Hypothalamus (tissue), 51 donors: ENCODE measurements around the gene EVC.
A peak's percentile ranks its signal among the peaks of the same experiment; 100 is the strongest.
"Not testable (repeated sequence)": the region's sequence is repeated elsewhere in the genome, so short reads cannot be mapped to it uniquely, and the experiment has no call there.

Source experiments
- DNase-seq, 51 donors: peaks; one replicate each; lab custom pipeline; 2025; lab: John Stamatoyannopoulos, UW

EVC gene

DNA sequence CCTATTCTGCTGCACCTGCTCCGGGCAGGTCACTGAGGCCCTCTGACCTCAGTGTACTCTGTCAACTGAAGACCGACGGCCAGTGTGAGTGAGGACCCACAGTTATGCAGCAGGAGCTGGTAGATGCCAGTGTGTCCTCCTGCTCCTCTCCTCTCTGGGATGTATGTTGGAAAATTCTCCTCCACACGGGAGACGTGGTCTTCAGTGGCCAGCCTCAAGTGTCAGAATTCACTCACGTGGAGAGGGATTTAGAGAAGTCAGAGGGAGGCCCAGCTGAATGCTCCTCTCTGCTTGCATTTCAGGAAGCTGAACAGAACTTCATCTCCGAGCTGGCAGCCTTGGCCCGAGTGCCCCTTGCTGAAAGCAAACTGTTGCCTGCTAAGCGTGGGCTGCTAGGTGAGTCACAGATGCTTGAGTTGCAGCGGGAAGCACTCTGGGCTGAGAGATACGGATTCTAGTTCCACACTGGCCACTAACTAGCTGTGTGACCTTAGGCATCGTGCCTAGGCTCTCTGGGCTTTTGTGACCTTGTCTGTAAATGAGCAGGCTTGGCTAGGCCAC is 98.3 kb downstream of the EVC start:
- peak in 2 of 51 donors; percentile 32 to 35 for DNase-seq

DNA sequence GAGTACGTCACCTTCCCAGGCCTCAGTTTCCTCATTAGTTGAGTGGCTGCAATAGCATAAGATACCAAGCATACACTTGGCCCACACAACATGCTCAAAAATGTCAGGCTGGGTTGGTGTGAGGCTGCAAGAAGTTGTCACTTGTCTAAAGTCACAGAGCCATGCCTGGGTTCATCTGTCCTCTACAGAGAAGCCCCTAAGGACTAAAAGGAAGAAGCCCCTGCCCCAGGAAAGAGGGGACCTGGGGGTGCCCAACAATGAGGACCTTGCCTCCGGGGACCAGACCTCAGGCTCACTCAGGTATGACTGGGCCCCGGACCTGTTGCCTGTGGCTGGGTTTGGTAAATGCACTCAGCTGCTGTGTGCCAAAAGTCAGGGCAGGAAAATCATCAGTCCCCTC is 99.2 kb downstream of the EVC start:
- no peak for DNase-seq

DNA sequence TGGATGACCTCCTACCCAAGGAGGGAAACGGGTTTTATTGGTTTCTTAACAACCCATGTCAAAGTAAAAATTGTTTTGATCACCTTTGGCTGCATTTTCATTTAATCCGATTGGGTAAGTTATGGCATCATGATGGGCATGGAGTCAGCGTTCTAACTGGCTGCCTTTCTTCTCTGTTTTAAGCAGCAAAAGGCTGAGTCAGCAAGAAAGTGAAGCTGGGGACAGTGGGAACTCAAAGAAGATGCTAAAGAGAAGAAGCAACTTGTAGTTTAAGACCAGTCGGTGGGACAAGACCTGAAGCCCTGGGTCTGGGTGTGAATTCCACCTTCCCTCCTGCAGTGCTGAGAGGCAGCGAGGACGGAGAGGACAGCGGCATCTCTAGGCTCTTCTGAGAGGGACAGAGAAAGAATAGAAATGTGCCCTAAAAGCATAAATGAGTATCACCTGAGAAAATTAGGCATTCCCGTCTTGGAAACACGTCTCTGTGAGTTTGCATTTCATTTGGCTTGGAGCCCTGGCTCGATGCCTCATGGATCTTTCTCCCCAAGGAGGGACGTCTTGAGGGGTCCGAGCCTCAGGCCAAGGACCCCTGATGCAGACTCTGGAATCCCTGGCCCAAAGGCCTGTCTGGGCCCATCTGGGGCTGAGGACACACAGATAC is 99.9 kb downstream of the EVC start:
- DNase-seq, result no peak

DNA sequence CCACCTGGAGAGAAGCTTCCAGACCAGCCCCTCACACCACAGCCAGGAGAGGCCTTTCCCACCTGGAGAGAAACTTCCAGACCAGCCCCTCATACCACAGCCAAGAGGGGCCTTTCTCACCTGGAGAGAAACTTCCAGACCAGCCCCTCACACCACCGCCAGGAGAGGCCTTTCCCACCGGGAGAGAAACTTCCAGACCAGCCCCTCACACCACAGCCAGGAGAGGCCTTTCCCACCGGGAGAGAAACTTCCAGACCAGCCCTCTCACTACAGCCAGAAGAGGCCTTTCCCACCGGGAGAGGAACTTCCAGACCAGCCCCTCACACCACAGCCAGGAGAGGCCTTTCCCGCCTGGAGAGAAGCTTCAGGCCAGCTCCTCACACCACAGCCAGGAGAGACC is 101.1 kb downstream of the EVC start:
- DNase-seq, result not testable (repeated sequence)

DNA sequence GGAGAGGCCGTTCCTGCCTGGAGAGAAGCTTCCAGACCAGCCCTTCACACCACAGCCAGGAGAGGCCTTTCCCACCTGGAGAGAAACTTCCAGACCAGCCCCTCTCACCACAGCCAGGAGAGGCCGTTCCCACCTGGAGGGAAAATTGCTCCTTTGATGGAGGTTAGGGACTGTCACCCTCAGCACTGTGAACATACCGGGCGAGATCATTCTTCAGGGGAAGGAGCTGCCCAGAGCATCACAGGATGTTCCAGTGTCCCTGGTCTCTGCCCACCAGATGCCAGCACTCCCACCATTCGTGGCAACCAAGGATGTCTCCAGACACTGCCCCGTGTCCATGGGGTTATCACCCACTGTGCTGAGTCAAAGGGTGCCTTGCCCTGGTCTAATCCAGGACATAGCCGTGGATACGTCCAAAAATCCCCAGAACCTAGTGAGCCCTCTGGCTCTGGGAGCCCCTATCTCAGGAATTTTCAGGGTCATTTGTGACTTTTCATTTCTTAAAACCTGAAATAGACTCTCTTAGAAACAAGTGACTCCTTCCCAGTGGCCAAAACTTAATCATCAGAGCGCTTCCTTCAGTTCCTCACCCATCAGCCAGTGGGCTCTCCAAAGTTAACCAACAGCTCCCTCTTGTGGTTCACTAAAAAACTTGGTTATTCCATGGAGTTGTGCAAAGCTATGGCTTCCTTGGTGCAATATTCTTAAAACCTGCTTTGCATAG is 101.7 kb downstream of the EVC start:
- peak in 7 of 51 donors; percentile 3 to 51 (median 9) for DNase-seq

DNA sequence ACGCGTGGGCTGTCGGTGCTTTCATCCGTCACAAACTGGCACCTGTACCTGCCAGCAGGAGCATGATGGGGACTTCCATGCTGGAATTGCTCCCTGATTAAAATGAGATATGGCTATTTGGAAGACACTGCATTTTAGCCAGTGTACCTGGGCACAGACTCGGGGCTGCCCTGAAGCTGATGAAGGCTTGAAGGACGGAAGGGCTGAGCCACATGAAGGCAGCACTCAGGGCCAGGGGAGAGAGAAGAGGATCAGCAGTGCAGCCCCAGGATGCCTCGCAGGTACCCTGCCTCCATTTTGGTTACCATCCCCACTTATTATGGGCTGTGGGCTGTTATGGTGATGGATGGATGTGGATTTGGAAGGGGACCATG is 102.9 kb downstream of the EVC start:
- DNase-seq, result no peak

DNA sequence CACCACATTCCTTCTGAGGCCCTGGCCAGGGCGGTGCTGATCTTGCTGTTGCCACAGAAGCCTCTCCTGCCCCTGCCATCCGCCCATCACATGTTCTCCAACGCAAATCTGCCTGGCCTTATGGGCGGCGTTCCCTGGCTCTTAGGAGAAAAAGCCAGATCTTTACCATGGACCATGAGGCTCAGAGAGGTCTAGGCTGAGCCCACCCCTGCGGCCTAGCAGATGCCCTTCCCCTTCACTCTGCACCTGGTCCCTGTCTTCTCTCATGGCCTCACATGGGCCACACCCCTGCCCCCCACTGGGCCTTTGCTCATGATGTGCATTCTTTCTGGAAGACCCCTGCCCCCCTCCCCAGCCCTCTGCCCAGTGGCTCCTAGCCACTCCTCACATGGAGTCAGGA is 103.4 kb downstream of the EVC start:
- DNase-seq, result no peak

DNA sequence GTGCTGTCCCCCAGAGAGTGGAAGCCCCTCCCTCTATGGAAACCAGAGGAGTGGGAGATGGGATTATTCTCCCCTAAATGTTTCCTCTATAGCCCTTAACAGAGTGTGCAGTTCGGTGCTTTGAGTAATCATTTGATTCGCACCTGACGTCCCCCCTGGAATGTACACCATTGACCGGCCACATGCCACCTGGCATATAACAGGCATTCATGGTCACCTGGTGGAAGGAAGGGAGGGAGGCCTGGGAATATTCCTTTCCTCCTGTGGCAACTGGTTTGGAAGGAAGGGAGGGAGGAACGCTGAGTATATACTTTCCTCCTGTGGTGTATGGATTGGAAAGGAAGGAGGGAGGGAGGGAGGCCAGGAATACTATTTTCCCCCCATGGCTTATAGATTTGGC is 104.6 kb downstream of the EVC start:
- DNase-seq, result no peak

DNA sequence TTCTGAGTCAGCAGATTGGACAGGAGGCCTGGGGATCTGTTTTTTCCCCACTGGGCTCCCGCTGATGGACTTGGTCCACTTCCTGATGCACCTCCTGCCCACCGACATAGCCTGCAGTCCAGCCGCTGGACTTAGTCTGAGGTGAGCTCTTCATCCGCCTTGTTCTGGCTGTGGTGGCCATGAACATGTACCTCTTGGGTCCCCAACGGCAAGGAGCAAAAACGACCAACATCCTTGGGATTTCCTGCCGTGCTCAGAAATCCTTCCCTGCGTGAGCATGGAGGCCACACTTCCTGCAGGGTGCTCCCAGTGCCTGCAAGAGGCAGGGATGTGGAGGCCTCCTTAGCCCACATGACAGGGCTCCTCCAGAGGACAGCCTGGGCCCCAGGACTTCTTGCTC is 105.1 kb downstream of the EVC start:
- DNase-seq, result no peak

DNA sequence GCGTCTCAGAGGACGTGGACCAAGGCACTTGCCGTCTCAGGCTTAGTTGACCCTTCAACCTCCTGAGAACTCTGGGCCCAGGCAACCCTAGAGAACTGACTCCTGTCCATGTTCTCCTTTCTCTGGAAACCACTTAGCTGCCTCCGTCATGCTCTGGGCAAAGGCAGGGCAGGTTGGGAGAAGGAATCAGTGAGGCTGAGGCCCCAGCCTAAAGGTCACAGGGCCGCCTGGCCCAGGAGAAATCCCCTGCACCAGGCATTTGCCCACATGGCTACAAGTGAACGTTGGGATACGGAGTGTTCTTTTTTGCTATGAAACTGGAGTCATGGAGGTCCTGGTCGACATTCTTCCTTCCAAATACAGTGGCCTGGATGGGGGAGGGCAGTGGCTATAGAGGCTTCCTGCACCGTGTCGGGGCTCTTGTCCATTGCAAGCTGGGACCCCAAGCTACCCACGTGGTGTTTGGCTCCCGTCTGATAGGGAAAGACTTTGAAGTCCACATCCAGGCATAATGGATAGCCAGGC is 105.9 kb downstream of the EVC start:
- DNase-seq, result no peak

DNA sequence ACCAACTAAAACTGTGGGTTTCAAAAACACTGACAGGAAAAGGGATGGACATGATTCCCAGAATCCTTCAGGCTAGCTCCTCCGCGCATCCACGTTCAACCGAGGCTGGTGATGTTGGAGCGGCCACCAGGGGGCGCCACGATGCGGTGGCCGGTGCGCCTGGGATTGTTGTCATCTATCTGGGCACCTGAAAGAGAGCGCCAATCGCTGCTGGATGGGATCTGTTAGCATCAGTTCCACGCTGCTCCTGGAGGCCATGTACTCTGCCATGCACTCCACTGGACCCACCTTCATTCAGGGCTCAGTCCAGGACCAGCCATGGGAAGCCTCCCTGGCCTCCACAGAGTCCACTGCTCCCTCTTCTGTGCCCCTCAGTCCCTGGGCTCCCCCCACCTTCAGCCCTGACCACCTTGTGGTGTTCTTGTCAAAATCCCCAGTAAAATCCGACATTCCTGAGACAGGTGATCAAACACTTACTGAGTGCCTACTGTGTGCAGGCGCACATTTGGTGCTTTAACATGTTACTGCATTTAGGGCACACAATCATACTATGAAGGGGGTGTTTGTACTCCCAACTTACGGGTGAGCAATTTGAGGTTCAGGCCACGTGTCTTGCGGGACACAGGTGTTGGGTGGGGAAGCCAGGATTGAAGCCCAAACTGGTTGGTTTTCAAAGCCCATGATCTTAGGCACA is 110.8 kb downstream of the EVC start:
- peak in 1 of 51 donors; percentile 11 for DNase-seq

DNA sequence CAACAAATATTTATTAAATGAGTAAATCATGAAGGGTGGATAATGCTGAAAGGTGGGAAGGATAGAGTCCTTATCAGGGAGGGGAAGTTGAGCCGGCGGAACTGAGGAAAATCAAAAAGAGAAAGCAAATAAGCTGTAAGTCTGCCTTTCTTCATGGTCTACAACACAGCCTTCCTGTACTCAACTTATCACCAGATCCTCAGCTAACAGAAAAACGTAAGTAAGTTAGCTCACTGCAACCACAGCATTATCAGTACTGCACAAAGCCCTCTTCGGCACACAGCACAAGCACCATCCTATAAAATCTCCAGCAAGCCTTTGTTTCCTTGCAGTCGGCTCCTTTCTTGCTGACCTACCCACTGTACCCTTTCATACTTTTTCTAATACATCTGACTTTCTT is 111.6 kb downstream of the EVC start:
- no peak for DNase-seq

DNA sequence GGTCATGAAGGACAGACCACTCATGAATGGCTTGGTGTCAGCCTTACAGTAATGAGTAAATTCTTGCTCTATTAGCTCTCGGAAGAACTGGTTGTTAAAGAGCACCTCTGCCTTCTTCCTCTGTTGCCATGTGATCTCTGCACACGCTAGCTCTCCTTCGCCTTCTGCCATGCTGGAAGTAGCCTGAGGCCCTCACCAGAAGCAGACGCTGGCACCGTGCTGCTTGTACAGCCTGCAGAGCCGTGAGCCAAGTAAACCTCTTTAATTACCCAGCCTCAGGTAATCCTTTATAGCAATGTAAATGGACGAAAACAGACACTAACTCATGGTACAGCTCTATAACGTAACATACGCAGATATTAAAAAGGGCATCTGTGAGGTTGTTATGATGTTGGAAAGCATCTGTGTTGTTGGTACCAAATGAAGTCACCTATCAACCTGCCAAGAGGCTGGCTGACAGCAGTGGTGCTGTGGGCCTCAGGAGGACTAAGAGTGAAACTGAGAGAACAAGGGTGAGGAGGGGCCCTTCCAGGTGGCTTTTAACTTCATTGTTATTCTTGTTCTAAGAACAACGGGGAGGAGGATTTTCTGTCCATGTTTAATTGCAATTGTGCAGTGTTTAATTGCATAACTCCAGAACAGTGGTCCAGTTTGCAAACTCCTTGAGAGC is 112.7 kb downstream of the EVC start:
- DNase-seq, result no peak

DNA sequence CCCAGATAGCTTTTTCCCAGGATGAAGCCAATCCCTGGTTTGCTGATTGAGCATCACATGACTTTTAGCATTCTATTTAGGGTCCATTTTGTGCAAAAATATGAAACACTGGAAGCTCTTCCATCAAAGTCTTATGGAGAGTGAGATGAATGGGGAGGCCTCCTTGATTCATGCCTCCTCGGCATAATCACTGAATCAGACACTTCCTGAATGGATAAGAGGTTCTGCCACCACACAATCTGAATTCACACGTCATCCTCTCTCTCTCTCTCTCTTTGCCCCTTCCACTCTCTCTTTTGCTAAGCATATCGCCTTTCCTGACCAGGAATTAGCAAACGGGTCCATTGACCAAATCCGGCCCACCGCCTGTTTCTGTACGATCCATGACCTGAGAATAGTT is 113.2 kb downstream of the EVC start:
- no peak for DNase-seq

DNA sequence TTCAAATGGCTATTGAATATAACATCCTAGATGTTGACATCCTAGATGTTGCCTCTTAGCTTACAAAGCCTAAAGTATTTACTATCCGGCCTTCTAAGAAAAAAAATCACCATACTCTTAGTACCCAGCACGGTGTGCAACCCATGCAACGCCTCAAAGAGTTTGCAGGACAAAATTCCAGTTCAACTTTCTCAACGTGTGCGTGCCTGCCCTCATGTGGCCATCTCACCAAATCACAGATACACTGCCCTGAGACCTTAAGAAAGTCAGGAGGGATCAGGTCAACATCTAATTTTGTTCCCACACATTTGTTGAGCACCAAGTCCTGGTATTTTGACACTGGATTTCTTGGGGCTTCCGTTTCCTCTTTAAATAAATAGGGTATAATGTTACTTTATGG is 113.6 kb downstream of the EVC start:
- DNase-seq, result no peak

DNA sequence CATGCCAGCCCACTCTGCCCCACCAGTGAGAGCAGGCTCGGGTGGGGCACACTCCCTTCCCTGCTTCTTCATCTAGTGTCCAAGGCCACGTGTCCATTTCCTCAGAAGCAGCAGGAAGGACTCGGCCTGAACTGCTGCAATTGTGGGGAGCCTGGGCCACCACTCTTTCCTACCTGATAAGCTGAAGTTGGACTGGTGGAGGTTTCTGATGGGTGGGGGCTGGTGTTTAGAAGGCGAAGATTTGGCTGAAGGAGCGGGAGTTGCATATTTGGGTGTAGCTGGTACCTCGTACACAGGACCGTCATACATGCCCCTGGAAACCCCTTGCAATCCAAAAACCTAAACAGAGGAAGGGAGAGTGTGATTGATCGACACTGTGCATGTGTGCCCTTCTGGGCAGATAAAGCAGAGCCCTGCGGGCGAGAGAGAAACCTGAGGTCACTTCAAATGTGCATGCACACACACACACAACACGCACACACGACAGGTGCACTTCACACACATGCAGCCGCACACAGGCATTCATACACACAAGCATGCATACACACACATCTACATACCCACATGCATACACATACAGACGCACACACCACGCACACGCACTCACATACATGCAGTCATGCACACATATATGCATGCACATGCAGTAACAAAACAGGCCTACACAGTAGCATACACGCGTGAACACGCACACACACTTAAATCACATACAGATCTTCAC is 114.5 kb downstream of the EVC start:
- DNase-seq, result no peak

DNA sequence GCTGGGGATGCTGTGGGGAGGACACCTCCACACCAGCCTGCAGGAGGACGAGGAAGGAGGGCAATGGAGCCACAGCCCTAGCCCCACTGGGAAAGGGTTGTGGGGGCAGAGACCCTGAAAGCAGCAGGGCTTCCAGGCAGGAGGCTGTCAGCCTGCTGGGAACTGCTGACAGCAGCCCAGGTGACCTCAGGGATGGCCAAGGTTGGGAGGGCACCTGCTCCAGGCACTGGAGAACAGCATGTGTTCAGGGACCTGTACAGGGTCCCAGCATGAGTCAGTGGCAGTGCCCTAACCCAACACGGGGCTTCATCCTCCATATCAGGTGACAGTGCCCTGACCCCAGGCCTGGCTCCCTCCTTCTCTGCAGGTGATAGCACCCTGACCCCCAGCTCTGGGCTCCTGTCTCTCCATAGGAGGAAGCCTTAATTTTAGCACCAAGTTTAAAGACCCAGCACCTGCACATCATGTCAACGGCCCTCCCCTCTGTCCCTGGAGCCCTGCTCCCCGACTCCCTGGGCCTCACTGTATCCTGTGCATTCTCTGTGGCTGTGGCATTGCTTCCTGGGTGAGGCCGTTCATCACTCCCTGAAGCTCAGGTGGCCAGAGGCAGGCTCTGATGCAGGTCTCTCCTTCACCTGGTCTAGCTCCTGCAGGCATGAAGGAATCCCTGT is 115.6 kb downstream of the EVC start:
- no peak for DNase-seq

DNA sequence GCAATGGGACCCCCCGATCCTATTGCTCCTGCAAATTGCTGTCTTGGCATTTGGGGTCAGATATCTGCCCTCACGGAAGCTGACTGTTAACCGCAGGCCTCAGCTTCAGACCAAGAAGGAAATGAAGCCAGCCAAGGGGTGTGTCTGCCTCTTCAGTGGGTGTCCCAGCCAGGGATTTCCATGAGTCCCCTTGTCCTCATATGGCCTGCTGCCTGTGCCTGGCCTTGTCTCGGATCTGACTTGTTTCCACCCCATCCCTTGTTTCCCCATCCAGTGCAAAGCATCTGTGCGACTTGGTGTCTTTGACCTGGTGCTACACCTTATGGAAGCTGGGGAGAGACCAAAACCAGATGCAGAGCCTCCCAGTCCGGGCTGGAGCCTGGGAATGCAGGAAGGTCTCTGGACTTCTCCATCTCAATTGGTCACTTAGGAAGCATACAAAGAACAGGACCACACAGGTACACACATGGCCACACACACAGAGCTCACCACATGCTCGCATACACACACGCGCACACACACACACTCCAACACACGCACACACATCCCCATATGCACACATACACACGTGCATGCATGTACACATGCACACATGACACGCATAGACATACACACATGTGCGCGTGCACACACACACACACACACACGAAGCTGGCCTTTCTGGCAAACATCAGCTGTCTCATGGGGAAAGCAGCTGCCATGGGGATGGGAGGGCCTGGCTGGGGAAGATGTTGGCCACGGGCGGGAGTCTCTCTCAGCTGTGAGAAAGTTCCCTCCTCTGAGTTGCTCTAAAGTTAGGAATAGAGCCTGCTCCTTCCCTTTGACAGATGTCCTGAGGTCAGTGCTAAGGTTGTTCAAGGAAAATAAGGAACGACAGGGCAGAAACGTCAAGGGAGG is 116.4 kb downstream of the EVC start:
- no peak for DNase-seq

DNA sequence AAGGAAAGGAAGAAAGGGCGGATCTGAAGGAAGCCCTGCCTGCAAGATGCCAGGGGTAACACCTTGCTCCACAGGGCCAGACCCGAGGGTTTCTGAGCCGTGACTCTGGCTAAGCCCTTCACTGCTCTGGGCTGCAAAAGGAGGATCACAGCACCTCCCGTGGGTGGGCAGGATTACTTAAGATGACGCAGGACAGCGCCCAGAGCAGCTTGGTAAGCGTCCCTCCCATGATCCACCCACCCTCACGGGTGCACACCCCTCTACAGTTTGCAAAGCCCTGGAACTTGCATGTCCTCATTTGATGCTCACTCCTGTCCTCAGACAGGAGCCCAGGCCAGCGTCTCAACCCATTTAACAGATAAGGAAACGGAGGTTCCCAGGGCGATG is 117.0 kb downstream of the EVC start:
- no peak for DNase-seq
